NCI-H1930 (cell line): ENCODE results near the gene TBC1D22A.
A peak's percentile ranks its signal among the peaks of the same experiment; 100 is the strongest.
"Not testable (repeated sequence)": the region's sequence is repeated elsewhere in the genome, so short reads cannot be mapped to it uniquely, and the experiment has no call there.

Experiments used
- DNase-seq, 2 experiments: peaks; one replicate each; lab custom pipeline; 2025; lab: John Stamatoyannopoulos, UW

Gene TBC1D22A

DNA sequence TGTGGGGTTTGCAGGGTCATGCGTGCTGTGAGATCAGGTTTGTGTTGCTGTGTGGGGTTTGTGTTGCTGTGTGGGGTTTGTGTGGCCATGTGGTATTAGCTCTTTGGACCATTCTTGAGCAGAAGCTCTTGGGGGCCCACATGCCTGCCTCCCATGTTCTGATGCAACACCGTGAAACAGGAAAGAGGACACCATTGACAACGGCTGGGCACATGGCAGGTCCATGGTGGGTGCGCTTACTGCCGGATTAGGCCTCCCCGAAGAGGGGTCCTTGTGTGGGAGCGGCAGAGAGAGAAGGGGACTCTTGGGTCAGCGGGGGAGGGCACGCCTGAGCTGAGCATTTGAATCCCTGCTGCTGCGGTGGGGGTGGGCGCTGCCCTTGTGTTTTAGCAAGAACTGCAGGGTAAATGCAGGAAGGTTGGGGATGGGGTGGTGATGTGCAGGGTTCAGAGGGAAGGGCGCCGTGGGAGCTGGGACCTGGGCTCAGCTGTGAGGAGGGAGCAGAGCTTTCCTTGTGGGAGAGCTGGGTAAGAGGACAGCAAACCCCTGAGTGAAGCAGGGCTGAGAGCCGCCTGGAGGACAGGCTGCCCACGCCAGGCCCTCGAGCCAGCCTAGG is 361.5 kb downstream of the TBC1D22A start:
- peak in 1 of 2 experiments; percentile 24 for DNase-seq

DNA sequence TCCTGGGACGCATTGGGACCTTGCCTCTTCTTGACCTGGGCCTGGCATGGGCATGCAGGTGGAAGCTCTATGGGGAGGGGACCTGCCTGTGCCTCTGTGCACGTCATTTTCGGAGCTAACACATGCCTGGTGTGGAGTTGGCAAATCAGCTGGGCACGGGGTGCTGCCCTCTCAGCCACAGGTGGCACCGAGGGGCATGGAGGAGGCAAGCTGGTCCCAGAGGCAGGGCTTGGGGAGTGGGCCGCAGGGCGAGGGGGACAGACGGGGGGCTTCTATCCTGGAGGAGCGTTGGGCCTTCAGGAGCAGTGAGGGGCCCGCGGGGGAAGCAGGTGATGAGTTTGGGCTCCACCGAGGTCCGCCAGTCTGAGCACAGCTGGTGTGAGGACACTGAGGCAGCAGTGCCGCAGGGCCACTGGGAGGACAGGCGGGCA is 362.0 kb downstream of the TBC1D22A start:
- no peak for DNase-seq

GRCh38 chr22:47124961-47125360 is 362.5 kb downstream of the TBC1D22A start:
- no peak for DNase-seq

GRCh38 chr22:47125603-47126002 is 363.2 kb downstream of the TBC1D22A start:
- DNase-seq = no peak

- no peak for DNase-seq
These were observed 363.9 kb downstream of the TBC1D22A start for GRCh38 chr22:47126344-47126811.

DNA sequence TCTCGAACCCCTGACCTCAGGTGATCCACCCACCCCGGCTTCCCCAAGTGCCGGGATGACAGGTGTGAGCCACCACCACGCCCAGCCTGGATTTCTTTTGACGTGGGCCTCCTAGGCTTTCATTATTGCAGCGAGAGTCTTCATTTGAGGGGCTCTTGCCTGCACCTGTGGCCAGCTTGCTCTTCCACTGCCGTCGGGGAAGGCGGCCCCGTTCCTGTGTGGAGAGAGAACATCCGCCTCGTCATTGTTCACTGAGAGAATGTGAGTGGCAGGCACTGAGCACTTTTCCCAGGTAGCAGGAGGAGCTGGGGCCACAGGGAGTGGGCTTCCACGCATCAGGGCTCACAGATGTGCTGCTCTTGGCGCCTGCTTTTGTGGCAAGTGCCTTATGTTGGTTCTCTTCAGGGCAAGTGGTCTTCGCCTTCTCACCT is 365.0 kb downstream of the TBC1D22A start:
- no peak for DNase-seq

DNA sequence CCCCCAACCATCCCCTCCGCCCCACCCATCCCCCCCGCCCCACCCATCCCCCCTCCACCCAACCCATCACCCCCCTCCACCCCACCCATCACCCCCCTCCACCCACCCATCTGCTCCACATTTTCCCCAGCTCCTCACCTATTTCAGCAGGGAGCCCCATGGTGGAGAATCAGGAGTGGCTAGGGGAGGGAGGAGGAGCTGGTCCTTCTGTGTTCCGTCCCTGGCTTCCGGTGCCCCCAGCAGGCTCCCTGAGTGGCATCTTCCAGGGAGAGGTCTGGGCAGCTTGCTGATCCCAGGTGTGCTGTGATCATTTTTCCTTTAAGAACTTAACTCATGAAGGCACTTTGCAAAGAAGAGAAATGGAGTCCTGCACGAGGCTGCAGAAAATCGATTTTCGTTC is 365.8 kb downstream of the TBC1D22A start:
- no peak for DNase-seq

- DNase-seq = no peak
These were observed 366.3 kb downstream of the TBC1D22A start for GRCh38 chr22:47128622-47129215.

- DNase-seq = no peak
These were observed 367.6 kb downstream of the TBC1D22A start for GRCh38 chr22:47129902-47130635.

DNA sequence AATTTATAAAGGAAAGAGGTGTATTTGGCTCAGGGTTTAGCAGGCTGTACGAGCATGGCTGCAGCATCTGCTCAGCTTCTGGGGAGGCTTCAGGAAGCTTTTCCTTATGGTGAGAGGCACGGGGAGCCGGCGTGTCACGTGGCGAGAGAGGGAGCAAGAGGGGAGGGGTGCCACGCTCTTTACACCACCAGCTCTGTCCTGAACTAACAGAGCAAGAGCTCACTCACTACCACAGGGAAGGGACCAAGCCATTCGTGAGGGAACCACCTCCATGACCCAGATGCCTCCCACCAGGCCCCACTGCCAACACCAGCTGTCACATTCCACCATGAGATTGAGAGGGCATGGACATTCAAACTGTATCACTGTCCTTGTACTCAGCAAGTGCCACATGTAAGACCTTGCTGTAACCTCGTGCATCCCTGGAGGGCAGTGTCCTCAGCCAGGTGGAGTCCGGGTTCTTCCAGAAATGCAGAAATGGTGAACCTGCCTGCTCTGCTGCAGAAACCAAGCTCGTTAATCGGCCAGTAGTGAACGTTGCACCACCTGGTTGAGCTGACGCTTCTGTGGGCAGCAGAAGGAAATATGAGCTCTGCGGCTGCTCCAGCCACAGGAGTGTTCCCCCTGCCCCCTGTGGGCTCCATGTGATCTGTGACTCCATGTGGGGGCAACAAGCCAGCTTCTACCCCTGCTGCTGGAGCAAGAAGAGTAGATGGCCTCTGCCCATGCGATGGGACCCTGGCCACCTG is 368.6 kb downstream of the TBC1D22A start:
- no peak for DNase-seq

GRCh38 chr22:47131632-47132427 is 369.4 kb downstream of the TBC1D22A start:
- no peak for DNase-seq

DNA sequence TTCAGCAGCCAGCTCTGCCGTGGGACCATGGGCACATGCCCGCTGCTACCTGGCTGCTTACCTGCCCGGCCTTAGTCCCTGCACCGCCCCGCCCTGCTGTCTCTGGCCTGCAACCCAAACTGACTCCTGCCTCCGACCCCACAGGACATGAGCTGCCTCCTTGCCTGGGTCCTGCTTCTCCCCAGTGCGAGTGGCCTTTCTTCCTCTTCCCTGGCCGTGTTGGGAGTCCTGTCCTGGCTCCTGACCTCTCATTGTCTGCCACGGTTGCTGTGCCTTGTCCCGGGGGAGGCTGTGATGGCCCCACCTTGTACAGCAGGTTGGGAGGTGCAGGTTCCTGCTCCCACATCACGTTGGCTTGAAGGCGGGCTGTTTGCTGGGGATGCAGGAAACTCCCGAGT is 370.0 kb downstream of the TBC1D22A start:
- DNase-seq = no peak

- no peak for DNase-seq
These were observed 370.9 kb downstream of the TBC1D22A start for GRCh38 chr22:47133061-47133969.

- DNase-seq = no peak
These were observed 371.8 kb downstream of the TBC1D22A start for GRCh38 chr22:47134222-47134621.

- DNase-seq = no peak
These were observed 372.9 kb downstream of the TBC1D22A start for GRCh38 chr22:47135338-47135737.

DNA sequence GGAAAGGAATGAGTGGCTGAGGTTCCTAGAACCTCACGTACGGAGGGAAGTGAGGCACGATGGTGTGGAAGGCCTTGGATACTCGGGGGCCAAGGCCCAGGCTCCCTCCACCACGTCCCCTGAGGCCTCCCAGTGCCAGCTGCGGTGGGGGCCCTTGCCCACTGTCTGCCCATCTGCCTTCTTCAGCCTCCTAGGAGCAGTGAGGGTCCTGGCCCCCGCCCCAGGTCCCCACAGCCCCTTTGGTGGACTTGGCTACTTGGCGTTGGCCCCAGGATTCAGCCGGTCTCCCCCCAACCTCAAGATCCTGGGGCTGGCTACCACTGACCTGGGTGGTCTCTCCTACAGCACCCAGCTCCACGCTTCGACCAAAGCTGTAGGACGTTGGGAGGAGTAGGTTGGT is 373.6 kb downstream of the TBC1D22A start:
- DNase-seq = no peak

DNA sequence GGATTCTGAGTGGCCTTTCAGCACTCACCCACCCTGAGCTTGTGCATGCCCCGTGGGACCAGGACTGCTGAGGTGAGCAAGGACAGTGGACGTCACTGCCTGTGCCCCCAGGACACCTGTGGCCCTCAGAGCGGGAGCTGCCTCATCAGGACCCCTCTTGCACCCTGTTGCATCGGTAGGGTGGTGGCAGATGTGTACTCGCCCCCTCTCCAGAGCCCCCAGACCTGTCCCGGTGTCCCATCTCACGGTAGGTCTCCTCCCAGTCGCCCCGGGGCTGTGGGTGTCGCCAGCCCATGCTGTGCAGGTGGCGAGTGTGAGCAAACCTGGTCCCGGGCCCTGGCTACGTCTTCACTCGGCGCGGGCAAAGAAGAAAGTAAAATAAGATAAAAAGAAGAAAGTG is 374.2 kb downstream of the TBC1D22A start:
- no peak for DNase-seq

DNA sequence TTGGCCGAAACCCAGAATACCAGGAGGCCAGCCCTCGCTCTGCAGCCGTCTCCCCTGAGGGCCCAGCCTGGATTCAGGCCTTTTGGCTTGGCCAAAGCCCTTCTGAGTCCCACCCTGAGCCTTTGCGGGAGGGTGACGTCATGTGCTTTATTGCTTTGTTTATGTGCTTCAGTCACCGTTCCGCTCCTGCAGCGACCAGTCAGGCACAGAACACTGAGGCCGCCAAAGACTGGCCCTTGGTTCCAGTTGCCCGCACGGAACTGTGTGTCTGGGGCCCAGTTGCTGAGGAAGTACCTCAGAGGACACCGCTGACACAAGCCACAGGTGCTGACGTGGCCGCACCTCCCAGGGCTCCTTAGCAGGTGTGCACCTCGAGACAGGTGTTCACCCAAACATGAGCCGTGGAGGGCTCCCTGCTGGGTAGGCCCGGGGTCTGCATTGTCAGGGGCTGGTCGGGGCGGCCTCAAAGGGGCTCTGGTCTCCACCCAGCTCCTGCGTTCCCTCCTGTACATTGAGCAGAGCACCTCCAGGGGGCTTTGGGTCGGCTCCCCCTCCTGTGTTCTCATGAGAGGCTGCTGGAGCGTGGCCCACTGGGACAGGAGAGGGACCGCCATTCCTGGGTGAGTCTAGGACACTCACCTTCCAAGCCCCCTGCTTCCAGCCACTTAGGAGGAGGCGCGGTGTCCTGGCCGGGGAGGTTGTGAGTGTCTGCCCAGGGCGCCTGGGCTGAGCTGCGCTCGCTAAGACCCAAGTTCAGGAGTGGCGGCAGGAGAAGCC is 376.8 kb downstream of the TBC1D22A start:
- DNase-seq = no peak

DNA sequence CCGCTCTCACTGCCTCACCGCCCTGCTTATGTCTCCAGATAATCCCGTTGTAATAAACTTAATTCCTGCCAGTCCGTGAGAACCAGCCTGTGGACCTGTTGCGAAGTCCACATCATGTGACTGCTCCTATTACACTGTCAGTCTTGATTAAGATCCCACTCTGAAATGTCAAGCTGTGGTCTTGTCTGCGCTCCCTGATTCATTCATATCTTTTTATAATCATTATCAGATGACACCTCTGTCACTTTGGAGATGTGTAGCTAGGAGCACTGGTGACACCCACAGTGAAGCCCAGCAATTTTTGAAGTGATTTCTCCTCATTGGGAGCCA is 377.3 kb downstream of the TBC1D22A start:
- no peak for DNase-seq

DNA sequence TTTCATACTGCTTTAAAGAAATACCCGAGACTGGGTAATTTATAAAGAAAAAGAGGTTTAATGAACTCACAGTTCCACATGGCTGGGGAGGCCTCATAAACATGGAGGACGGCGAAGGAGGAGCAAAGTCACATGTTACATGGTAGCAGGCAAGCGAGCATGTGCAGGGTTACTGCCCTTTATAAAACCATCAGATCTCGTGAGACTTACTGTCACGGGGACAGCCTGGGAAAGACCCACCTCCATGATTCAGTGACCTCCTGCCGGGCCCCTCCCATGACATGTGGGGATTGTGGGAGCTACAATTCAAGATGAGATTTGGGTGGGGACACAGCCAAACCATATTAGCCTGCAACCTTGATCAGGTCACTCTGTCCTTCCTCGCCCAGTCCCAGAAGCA is 378.5 kb downstream of the TBC1D22A start:
- DNase-seq = not testable (repeated sequence)
